Gastroesophageal sphincter (tissue), 4 donors: Measurements from ENCODE around the gene CHST3. TPM values are rescaled to one million over a fixed set of nuclear protein-coding genes. Genes with fewer than 3 reads are reported as not detected.

ENCODE experiments used
- ATAC-seq: fragments of 150-250 bp; one replicate; pipeline ENCODE4 v1.9.1; 2016; ENCODE audit warnings: mild to moderate bottlenecking, moderate library complexity
- H3K27ac ChIP-seq, 4 donors: fragments of 200-600 bp; sonication (generic) in 3 of 4; 1 replicate in 3 of 4; 2 replicates in 1 of 4; pipeline ENCODE4 v1.5.1; 2016 to 2019
- H3K27me3 ChIP-seq: fragments of 200-600 bp; sonication (generic); one replicate; pipeline ENCODE4 v1.5.1; 2019
- H3K36me3 ChIP-seq, 2 donors: fragments of 200-600 bp; sonication (generic); one replicate each; pipeline ENCODE4 v1.5.1; 2019; ENCODE audit warnings: control low read depth in 1 of 2
- H3K4me1 ChIP-seq, 3 donors: fragments of 200-600 bp; sonication (generic); 1 replicate in 2 of 3; 2 replicates in 1 of 3; pipeline ENCODE4 v1.5.1; 2016 to 2019; ENCODE audit warnings: control low read depth in 2 of 3
- H3K4me3 ChIP-seq, 2 donors: fragments of 200-600 bp; sonication (generic); one replicate each; pipeline ENCODE4 v1.5.1; 2019; ENCODE audit warnings: mild to moderate bottlenecking in 1 of 2, moderate library complexity in 1 of 2
- H3K9me3 ChIP-seq, 3 donors: fragments of 200-600 bp; sonication (generic); one replicate each; pipeline ENCODE4 v1.5.1; 2017 to 2019; ENCODE audit warnings: control low read depth in 2 of 3
- EP300 ChIP-seq: sonication (generic); formaldehyde crosslinking; IDR thresholded peaks from one replicate; pipeline ENCODE4 v1.6.1; 2017; ENCODE audit warnings: antibody characterized with exemption, mild to moderate bottlenecking
- POLR2A ChIP-seq, 2 donors: fragments of 450-650 bp; IDR thresholded peaks; one replicate each; pipeline ENCODE4 v1.6.1; 2017; ENCODE audit warnings: antibody characterized with exemption in 2 of 2, mild to moderate bottlenecking in 2 of 2, moderate library complexity in 1 of 2
- POLR2AphosphoS5 ChIP-seq: sonication (generic); formaldehyde crosslinking; IDR thresholded peaks from one replicate; pipeline ENCODE4 v1.6.1; 2017; ENCODE audit warnings: antibody characterized with exemption
- WGBS, 2 donors: methylation state at CpG; one replicate each; pipeline ENCODE4 v1.1.5; 2018; ENCODE audit warnings: low coverage in 1 of 2; 5-methylcytosine and 5-hydroxymethylcytosine counted together
- total RNA-seq, 4 donors: library from RNA; depleted of rRNA; stranded (reverse); fragments of >200 nt; gene quantifications; one replicate each; pipeline ENCODE4 v1.1.0, GENCODE V29; 2016
- TF ChIP-seq, protein P1 (sequence below), 4 experiments: fragments of 200-600 bp in 2 of 4; fragments of 450-650 bp in 2 of 4; sonication (generic) in 1 of 4; IDR thresholded peaks; one replicate each; pipeline ENCODE4 v1.5.1; 2017 to 2019; ENCODE audit warnings: antibody characterized with exemption in 4 of 4, mild to moderate bottlenecking in 2 of 4, moderate library complexity in 2 of 4

The CHST3 gene
- total RNA-seq, 4 donors from 2014 or later, result 31.8 to 48.0 (median 37.3) TPM

DNA sequence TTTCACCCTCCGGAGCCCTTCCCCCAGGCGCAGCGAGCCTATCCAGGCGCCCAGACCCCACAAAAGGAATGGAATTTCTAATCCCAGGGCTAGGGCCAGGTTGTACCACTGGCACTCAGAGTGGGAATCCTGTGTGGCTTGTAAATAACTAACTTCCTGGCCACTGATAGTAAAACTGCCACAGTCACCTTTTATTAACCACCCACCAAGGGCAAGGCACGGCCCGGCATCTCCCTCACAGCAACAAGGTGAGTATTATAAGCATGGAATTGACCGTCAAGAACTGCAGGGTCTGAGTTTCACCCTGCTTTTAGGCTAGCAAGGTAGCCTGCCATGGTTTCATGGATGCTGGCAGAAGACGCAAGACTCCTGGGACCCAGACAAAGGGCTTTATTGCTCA, 73.1 kb downstream of the CHST3 start:
- no peaks in the 10 kb centered on the region for H3K9me3 ChIP-seq
- peaks cover 0 to 9% (median 0%) of the 10 kb centered on the region in 3 donors for H3K4me1 ChIP-seq
- TF ChIP-seq POLR2A (IDR thresholded peaks at IDR 0.05) (no peak), EP300 (no peak), POLR2AphosphoS5 (no peak)
- TF ChIP-seq, protein P1, sequence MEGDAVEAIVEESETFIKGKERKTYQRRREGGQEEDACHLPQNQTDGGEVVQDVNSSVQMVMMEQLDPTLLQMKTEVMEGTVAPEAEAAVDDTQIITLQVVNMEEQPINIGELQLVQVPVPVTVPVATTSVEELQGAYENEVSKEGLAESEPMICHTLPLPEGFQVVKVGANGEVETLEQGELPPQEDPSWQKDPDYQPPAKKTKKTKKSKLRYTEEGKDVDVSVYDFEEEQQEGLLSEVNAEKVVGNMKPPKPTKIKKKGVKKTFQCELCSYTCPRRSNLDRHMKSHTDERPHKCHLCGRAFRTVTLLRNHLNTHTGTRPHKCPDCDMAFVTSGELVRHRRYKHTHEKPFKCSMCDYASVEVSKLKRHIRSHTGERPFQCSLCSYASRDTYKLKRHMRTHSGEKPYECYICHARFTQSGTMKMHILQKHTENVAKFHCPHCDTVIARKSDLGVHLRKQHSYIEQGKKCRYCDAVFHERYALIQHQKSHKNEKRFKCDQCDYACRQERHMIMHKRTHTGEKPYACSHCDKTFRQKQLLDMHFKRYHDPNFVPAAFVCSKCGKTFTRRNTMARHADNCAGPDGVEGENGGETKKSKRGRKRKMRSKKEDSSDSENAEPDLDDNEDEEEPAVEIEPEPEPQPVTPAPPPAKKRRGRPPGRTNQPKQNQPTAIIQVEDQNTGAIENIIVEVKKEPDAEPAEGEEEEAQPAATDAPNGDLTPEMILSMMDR (IDR thresholded peaks at IDR 0.05), result no peak
- WGBS, 2 donors, result 97% methylated on average over 5 of the region's 8 CpGs; no CpG with 5 or more reads in 1 of the 2 donors
- H3K36me3 ChIP-seq, result no peaks in the 10 kb centered on the region
- H3K27me3 ChIP-seq, result no peaks in the 10 kb centered on the region
- H3K4me3 ChIP-seq, result no peak overlapping the region
- no peak overlapping the region for H3K27ac ChIP-seq
- ATAC-seq, result no peak

DNA sequence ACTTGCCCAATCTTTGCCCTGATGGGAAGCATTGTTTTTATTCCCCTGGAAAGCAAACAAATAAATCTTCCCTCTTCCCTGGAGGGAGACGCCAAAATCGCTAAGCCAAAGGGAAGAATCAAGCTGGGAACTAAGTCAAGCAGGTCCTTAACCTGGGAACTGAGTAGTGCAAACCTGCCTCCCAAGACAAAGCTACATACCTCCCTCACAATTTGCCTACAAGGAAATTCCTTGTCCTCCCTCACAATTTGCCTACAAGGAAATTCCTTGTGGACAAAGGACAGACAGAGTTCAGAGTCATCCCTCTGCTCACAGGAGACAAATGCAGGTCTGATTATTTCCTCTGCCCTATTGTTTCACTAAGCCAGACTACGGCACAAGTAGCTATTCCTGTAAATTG, 73.6 kb downstream of the CHST3 start:
- Histone ChIP-seq H3K4me3 (no peak overlapping the region), H3K4me1 (peaks cover 0 to 9% (median 0%) of the 10 kb centered on the region in 3 donors), H3K27ac (no peak overlapping the region), H3K27me3 (no peaks in the 10 kb centered on the region), H3K9me3 (no peaks in the 10 kb centered on the region), H3K36me3 (no peaks in the 10 kb centered on the region)
- TF ChIP-seq POLR2AphosphoS5 (no peak), POLR2A (IDR thresholded peaks at IDR 0.05) (no peak), EP300 (no peak)
- TF ChIP-seq, protein P1 (IDR thresholded peaks at IDR 0.05), result no peak
- 83 to 90% methylated on average over 1 to 3 of the region's 3 CpGs for WGBS, 2 donors
- no peak for ATAC-seq

DNA sequence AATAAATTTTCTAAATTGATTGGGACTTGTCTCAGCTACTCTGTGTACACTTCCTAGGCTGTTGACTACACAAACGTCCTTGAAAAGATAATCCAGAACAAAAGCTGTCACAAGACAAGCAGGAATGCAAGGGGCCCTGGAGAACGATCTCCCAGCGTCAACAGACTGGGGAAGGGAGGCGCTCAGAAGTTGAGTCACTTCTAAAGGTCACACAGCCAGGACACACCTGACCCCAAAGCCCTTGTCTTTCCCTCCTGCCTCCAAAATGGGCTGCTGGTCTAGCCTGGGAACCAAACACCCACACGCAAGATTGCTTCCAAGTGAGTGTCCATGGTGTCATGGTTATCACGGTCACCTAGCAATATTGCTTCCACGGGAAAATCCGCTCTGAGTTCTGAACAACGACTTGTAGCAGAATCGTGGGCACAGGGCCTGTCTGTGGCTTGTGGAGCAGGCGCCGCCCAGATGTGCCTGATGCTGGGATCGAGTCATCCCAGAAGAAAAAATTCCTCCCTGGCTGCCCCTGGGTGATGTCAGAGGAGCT, 74.3 kb downstream of the CHST3 start:
- ATAC-seq, result no peak
- Histone ChIP-seq H3K9me3 (no peaks in the 10 kb centered on the region), H3K27me3 (no peaks in the 10 kb centered on the region), H3K4me3 (no peak overlapping the region), H3K36me3 (no peaks in the 10 kb centered on the region), H3K4me1 (peaks cover 0 to 9% (median 0%) of the 10 kb centered on the region in 3 donors), H3K27ac (peak overlapping the region in 1 of 4 donors; percentile 27)
- 64 to 69% methylated on average over 5 to 9 of the region's 13 CpGs for WGBS, 2 donors
- TF ChIP-seq POLR2A (IDR thresholded peaks at IDR 0.05) (no peak), EP300 (no peak), POLR2AphosphoS5 (no peak)
- TF ChIP-seq, protein P1 (IDR thresholded peaks at IDR 0.05), result no peak

DNA sequence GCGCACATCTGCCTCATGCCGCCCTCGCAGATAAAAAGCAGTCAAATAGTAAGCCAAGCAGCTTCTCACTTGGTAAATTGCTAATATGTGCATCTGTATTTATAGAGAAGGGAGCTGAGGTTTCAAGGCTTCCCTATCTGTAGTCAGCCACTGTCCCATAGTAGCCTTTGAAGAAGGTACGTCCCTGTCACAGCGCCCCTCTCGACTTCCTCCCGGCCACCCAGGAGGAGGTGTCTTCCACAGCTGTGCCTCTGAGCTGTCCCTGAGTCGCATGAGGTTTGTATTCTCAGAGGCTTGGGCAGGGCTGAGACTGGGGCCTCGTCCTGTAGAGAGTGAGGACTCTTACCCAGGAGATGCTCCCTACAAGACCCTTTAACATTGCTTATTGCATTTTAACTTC, 75.2 kb downstream of the CHST3 start:
- Histone ChIP-seq H3K4me3 (no peak overlapping the region), H3K27me3 (no peaks in the 10 kb centered on the region), H3K4me1 (peaks cover 0 to 14% (median 0%) of the 10 kb centered on the region in 3 donors), H3K9me3 (no peaks in the 10 kb centered on the region), H3K27ac (peak overlapping the region in 1 of 4 donors; percentile 14), H3K36me3 (no peaks in the 10 kb centered on the region)
- WGBS, 2 donors, result 40% methylated on average over 2 of the region's 9 CpGs; no CpG with 5 or more reads in 1 of the 2 donors
- no peak for ATAC-seq
- TF ChIP-seq, protein P1 (IDR thresholded peaks at IDR 0.05), result no peak
- TF ChIP-seq POLR2AphosphoS5 (no peak), POLR2A (IDR thresholded peaks at IDR 0.05) (no peak), EP300 (no peak)

DNA sequence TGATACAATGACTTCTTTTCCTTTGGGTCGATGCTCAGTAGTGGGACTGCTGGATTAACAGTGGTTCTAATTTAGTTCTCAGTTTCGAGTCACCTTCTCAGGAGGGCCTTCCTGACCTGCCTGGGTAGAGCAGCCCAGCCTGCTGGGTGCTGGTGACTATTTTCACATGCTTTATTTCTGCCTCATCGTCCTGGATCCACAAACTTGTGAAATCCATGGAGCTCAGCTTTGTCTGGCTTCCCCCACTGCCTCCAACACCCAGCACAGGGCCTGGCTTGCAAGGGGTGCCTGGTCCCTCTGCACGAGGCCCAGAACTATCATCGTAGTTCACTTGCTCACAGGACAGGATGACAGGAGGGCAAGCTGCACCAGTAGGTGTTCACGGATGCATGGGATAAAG, 77.3 kb downstream of the CHST3 start:
- no peaks in the 10 kb centered on the region for H3K27me3 ChIP-seq
- H3K9me3 ChIP-seq, result no peaks in the 10 kb centered on the region
- no peak overlapping the region for H3K27ac ChIP-seq
- no peak overlapping the region for H3K4me3 ChIP-seq
- 81 to 83% methylated on average over 3 to 5 of the region's 6 CpGs for WGBS, 2 donors
- no peak for TF ChIP-seq POLR2AphosphoS5
- TF ChIP-seq EP300, result no peak
- no peak for TF ChIP-seq POLR2A (IDR thresholded peaks at IDR 0.05)
- TF ChIP-seq, protein P1 (IDR thresholded peaks at IDR 0.05), result no peak
- ATAC-seq, result no peak
- peaks cover 0 to 20% (median 0%) of the 10 kb centered on the region in 3 donors for H3K4me1 ChIP-seq
- no peaks in the 10 kb centered on the region for H3K36me3 ChIP-seq
